GM23248 (cell line): ENCODE data around the gene C11orf97. TPM values are rescaled to one million over a fixed set of nuclear protein-coding genes. Genes with fewer than 3 reads are reported as not detected.
A peak's percentile ranks its signal among the peaks of the same experiment; 100 is the strongest.

Experiments used
- DNase-seq: peaks from one replicate; pipeline ENCODE4 v3.0.0-alpha.2; 2015
- H2AFZ ChIP-seq: fragments of 200-600 bp; sonication (generic); 2 replicates; pipeline ENCODE4 v1.6.1; 2016; ENCODE audit warnings: antibody characterized with exemption
- H3F3A ChIP-seq: fragments of 200-600 bp; sonication (generic); 2 replicates; pipeline ENCODE4 v1.6.1; 2016; ENCODE audit warnings: mild to moderate bottlenecking, antibody characterized with exemption, mixed run types; ENCODE audit not compliant: insufficient read depth
- H3K27ac ChIP-seq: fragments of 200-600 bp; sonication (generic); 2 replicates; pipeline ENCODE4 v1.5.1; 2016; ENCODE audit warnings: mild to moderate bottlenecking
- H3K27me3 ChIP-seq: fragments of 200-600 bp; sonication (generic); replicated peaks from 2 replicates; pipeline ENCODE4 v1.6.1; 2016; ENCODE audit warnings: mild to moderate bottlenecking; ENCODE audit not compliant: insufficient read depth
- H3K36me3 ChIP-seq: fragments of 200-600 bp; sonication (generic); 2 replicates; pipeline ENCODE4 v1.6.1; 2016; ENCODE audit warnings: low read depth, mild to moderate bottlenecking
- H3K4me1 ChIP-seq: fragments of 200-600 bp; sonication (generic); 2 replicates; pipeline ENCODE4 v1.6.1; 2016; ENCODE audit warnings: mild to moderate bottlenecking; ENCODE audit not compliant: insufficient read depth
- H3K4me2 ChIP-seq: fragments of 200-600 bp; sonication (generic); one replicate; pipeline ENCODE4 v1.6.1; 2016; ENCODE audit warnings: mild to moderate bottlenecking; ENCODE audit not compliant: unreplicated experiment
- H3K4me3 ChIP-seq: fragments of 200-600 bp; sonication (generic); 2 replicates; pipeline ENCODE4 v1.5.1; 2016; ENCODE audit warnings: mild to moderate bottlenecking
- H3K79me2 ChIP-seq: fragments of 200-600 bp; sonication (generic); 2 replicates; pipeline ENCODE4 v1.6.1; 2016; ENCODE audit warnings: mild to moderate bottlenecking; ENCODE audit not compliant: insufficient read depth
- H3K9ac ChIP-seq: fragments of 200-600 bp; sonication (generic); 2 replicates; pipeline ENCODE4 v1.6.1; 2016; ENCODE audit warnings: mild to moderate bottlenecking
- H3K9me2 ChIP-seq: fragments of 200-600 bp; sonication (generic); 2 replicates; pipeline ENCODE4 v1.6.1; 2016; ENCODE audit warnings: mixed run types, mild to moderate bottlenecking, moderate library complexity; ENCODE audit not compliant: insufficient read depth
- H3K9me3 ChIP-seq: fragments of 200-600 bp; sonication (generic); one replicate; pipeline ENCODE4 v1.6.1; 2017; ENCODE audit warnings: low read depth
- H4K20me1 ChIP-seq: fragments of 200-600 bp; sonication (generic); 2 replicates; pipeline ENCODE4 v1.6.0; 2016; ENCODE audit not compliant: insufficient read depth
- EZH2 ChIP-seq: fragments of 200-600 bp; sonication (generic); IDR thresholded peaks from 2 replicates; pipeline ENCODE4 v1.6.1; 2018; ENCODE audit warnings: antibody characterized with exemption, mild to moderate bottlenecking; ENCODE audit not compliant: insufficient read depth, poor library complexity, severe bottlenecking
- EZH2phosphoT487 ChIP-seq: fragments of 200-600 bp; sonication (generic); IDR thresholded peaks from 2 replicates; pipeline ENCODE4 v1.6.1; 2018; ENCODE audit warnings: antibody characterized with exemption, moderate library complexity, mild to moderate bottlenecking, low read depth; ENCODE audit not compliant: insufficient read depth
- WGBS, 2 experiments: methylation state at CpG; one replicate each; pipeline ENCODE4 v1.1.6; 2015 to 2017; ENCODE audit warnings: low lambda C conversion rate in 2 of 2, low coverage in 1 of 2; ENCODE audit errors: missing lambda C conversion rate in 2 of 2; 5-methylcytosine and 5-hydroxymethylcytosine counted together
- in situ Hi-C: fragments of 300-500 bp; cut with MboI; formaldehyde crosslinking; loops from 2 replicates; pipeline ENCODE4 v1.15.0; 2020
- polyA plus RNA-seq: library from polyadenylated mRNA; unstranded; fragments of >200 nt; fragmentation: Nextera tagmentation; extraction: Ambion mirVana; gene quantifications from 2 replicates; pipeline ENCODE4 v1.2.1, GENCODE V29; 2016
- total RNA-seq: library from RNA; depleted of rRNA; stranded (reverse); fragments of >200 nt; shearing (Covaris generic); gene quantifications from 2 replicates; pipeline ENCODE4 v1.2.3, GENCODE V29; 2014

The C11orf97 gene
- total and polyA plus RNA-seq, 2 experiments from 2014 or later: not detected

DNA sequence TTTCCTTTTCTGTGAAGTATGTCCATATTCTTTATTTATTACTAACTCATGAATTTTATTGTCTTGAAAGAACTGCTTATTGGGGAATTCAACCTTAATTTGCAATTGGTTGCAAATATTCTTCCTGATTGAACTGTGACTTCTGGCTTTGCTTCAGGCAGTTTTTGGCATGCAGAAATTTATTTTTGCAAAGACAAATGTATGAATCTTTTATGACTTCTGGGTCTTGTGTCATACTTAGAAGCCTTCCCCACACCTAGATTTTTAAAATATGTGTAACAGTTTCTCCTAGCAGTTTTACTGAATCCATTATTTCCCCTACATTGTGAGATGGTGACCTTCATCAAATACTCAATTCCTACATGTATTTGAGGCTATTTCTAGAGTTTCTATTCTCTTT, 30.9 kb upstream of the C11orf97 start:
- H3K4me2 ChIP-seq: no peak overlapping the region
- DNase-seq: no peak
- H3K9me3 ChIP-seq: no peaks in the 10 kb centered on the region
- no peak overlapping the region for H3K4me3 ChIP-seq
- in situ Hi-C loops: no loop called here
- H3K27me3 ChIP-seq: no peaks in the 10 kb centered on the region
- no peak overlapping the region for H3K27ac ChIP-seq
- no peaks in the 10 kb centered on the region for H3K4me1 ChIP-seq
- H3K9ac ChIP-seq: no peak overlapping the region
- no peaks in the 10 kb centered on the region for H3K79me2 ChIP-seq
- H3K9me2 ChIP-seq: no peaks in the 10 kb centered on the region
- no peak overlapping the region for H2AFZ ChIP-seq
- TF ChIP-seq EZH2 (no peak), EZH2phosphoT487 (no peak)
- no peaks in the 10 kb centered on the region for H3F3A ChIP-seq
- H4K20me1 ChIP-seq: no peaks in the 10 kb centered on the region
- peaks cover 4% of the 10 kb centered on the region for H3K36me3 ChIP-seq

DNA sequence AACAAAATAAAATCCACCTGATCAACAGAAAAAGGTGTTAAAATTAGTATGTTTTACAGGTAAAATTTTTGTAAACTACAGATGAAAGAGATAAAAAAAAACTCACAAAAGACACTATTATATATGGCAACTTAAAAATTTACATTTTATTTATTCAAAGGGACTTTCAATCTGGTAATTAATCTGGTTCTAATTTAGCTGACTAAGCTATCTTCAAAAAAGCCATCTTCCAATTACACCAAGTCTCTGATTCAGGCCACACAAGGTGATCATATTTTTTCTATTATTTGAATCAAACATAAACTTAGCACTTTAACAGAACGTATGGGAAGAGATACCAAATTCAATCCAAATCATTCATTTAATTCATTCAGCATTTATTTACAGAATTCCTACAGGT, 26.2 kb upstream of the C11orf97 start:
- Histone ChIP-seq H3F3A (no peaks in the 10 kb centered on the region), H3K27ac (no peak overlapping the region), H3K9me2 (no peaks in the 10 kb centered on the region), H3K4me2 (no peak overlapping the region), H3K9me3 (no peaks in the 10 kb centered on the region), H3K4me3 (no peak overlapping the region), H2AFZ (no peak overlapping the region), H3K9ac (no peak overlapping the region), H3K79me2 (0 out of 2 replicates have a peak, but pooled peaks cover 2% of the 10 kb centered on the region), H3K36me3 (peaks cover 4% of the 10 kb centered on the region), H4K20me1 (no peaks in the 10 kb centered on the region), H3K27me3 (no peaks in the 10 kb centered on the region), H3K4me1 (no peaks in the 10 kb centered on the region)
- WGBS, 2 experiments: 72 to 76% methylated on average over 1 of the region's 1 CpG
- no peak for DNase-seq
- TF ChIP-seq EZH2phosphoT487 (no peak), EZH2 (no peak)
- in situ Hi-C loops: no loop called here

DNA sequence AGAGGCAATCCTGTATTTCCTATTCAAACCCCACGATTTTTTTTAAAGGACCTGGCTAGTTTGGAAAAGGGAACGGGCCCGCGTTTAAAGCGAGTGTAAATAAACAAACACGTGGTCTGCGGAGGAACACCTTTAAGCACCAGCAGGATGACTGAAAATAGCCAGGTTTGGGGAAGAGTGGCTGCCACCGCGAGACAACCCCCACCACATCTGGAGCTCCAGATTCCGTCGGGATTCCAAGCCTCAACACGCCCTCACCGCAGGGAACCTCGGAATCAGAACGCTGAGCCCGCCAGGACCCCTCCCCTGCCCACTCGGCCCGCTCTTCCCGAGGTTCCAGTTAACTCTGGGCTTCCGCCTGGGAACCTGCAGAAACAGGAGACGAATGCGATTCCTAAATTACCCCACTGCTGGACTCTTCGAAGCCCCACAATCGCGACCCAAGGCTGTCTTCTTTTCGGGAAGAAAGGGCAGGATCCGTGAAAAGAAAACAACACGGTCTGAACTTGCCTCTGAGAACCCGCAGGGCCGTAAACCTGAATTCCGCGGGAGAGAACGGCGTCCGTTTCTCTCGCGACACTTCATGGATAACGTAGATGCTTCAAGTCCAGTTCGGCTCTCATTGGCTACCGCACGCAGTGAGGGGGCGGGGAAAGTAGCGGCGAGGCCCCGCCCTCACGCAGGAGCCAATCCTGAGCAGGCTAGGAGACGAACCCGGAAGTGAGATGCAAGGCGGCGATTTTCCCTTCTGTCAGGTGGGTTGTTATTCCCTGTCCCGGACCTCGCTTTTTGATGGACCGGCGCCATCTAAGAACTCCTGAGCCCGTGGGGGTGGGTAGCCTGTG, 18.8 kb upstream of the C11orf97 start, which contains the start of the genes ANKRD49 and MRE11:
Gene ANKRD49 (plus strand): TSS at position 704 of the 845 bp plus-strand sequence. CDS start 2,710 bp downstream, outside the sequence.
Gene MRE11 (minus strand): TSS at position 564 of the 845 bp plus-strand sequence. CDS start 1,043 bp downstream, outside the sequence.
- H3K36me3 ChIP-seq: peaks cover 13% of the 10 kb centered on the region; the same call in 1 of the 2 replicates
- no peaks in the 10 kb centered on the region for H4K20me1 ChIP-seq
- peaks cover 24% of the 10 kb centered on the region for H3K4me1 ChIP-seq
- in situ Hi-C loops: loop anchor here (10.0 kb wide), 1 partner anchor 599 kb away; no protein-coding TSS in a partner anchor
- no peaks in the 10 kb centered on the region for H3K27me3 ChIP-seq
- DNase-seq: peak; percentile 99
- H3K9me2 ChIP-seq: no peaks in the 10 kb centered on the region
- H3F3A ChIP-seq: no peaks in the 10 kb centered on the region
- peak within 1 kb of the TSS; percentile 80 for H3K27ac ChIP-seq
- no peaks in the 10 kb centered on the region for H3K9me3 ChIP-seq
- WGBS, 2 experiments: 1% methylated on average over 53 to 55 of the region's 55 CpGs
- H3K4me2 ChIP-seq: peak within 1 kb of the TSS; percentile 96
- H3K4me3 ChIP-seq: peak within 1 kb of the TSS; percentile 86
- peak within 1 kb of the TSS; percentile 94 for H3K9ac ChIP-seq
- peaks cover 44% of the 10 kb centered on the region for H3K79me2 ChIP-seq
- TF ChIP-seq EZH2phosphoT487 (no peak), EZH2 (no peak)
- peak within 1 kb of the TSS; percentile 98 for H2AFZ ChIP-seq

DNA sequence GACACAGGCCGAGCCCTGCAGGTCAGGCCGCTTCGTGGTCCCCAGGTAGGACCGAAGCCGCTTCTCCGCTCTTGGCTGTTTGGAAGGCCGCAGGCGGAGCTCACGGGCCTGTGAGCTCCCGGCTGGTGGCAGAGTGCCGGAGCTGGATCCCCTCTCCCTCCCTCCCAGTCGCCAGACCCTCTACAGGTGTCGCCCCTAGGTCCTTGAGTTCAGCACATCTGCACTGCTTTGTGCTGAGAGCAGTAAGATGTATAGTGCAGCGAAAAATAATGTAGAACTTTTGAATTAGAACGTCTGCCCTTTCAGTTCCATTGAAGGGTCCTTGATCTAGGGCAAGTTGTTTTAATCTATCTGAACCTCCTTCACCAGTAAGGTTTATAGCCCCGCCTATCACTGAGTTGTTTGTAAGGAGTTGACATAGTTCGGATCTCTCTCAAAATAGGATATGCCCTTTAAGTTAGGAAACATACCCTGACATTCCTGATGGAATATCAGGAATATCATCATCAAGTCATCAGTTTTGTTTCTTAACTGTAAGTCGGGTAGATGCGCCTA, 18.1 kb upstream of the C11orf97 start:
- in situ Hi-C loops: loop anchor here (10.0 kb wide), 1 partner anchor 599 kb away; no protein-coding TSS in a partner anchor
- TF ChIP-seq EZH2phosphoT487 (no peak), EZH2 (no peak)
- Histone ChIP-seq H3F3A (no peaks in the 10 kb centered on the region), H3K9me2 (no peaks in the 10 kb centered on the region), H2AFZ (peak overlapping the region; percentile 98), H4K20me1 (no peaks in the 10 kb centered on the region), H3K79me2 (peaks cover 44% of the 10 kb centered on the region), H3K27me3 (no peaks in the 10 kb centered on the region), H3K27ac (peak overlapping the region; percentile 39; the same call in 1 of the 2 replicates), H3K4me1 (peaks cover 24% of the 10 kb centered on the region), H3K9me3 (no peaks in the 10 kb centered on the region), H3K4me3 (peak overlapping the region; percentile 86), H3K4me2 (peak overlapping the region; percentile 91), H3K9ac (peak overlapping the region; percentile 94), H3K36me3 (peaks cover 19% of the 10 kb centered on the region; the same call in 1 of the 2 replicates)
- DNase-seq: peak; percentile 45
- 1 to 2% methylated on average over 19 of the region's 19 CpGs for WGBS, 2 experiments
